BJ (cell line): ENCODE measurements around the gene LOC101059915.

Source experiments
- CTCF ChIA-PET: fragments of 350-600 bp; formaldehyde crosslinking; extraction: SDS; loops from one replicate; lab custom pipeline; 2021; ENCODE audit warnings: antibody characterized with exemption, inconsistent platforms; lab: Yijun Ruan, JAX
- POLR2A ChIA-PET: fragments of 300-600 bp; sonication (Branson Sonifier 250); formaldehyde crosslinking; extraction: SDS; loops from one replicate; lab custom pipeline; 2021; ENCODE audit warnings: antibody characterized with exemption; lab: Charles Lee
- DNase-seq: peaks from one replicate; pipeline ENCODE4 v3.0.0-alpha.2; 2011; ENCODE audit warnings: low read depth
- H3K27me3 ChIP-seq: 2 replicates; pipeline ENCODE4 v1.6.0; 2011; ENCODE audit warnings: low read length; ENCODE audit not compliant: control insufficient read depth, insufficient read depth
- H3K36me3 ChIP-seq: 2 replicates; pipeline ENCODE4 v1.5.1; 2011; ENCODE audit warnings: low read length; ENCODE audit not compliant: control insufficient read depth, insufficient read depth
- H3K4me3 ChIP-seq: 2 replicates; pipeline ENCODE4 v1.5.1; 2011; ENCODE audit warnings: low read depth, mild to moderate bottlenecking, control low read depth, low read length
- CTCF ChIP-seq: IDR thresholded peaks from 2 replicates; pipeline ENCODE4 v1.5.1; 2011; ENCODE audit warnings: low read depth, mild to moderate bottlenecking, control low read depth, inconsistent platforms, low read length, moderate library complexity; ENCODE audit not compliant: insufficient read depth

Gene LOC101059915

GRCh38 chrX:71634366-71634765 is 33.0 kb upstream of the LOC101059915 start:
- POLR2A ChIA-PET = no interaction called here
- Histone ChIP-seq H3K36me3 (no peaks in the 10 kb centered on the region), H3K27me3 (no peaks in the 10 kb centered on the region), H3K4me3 (no peak overlapping the region)
- no peak for TF ChIP-seq CTCF
- CTCF ChIA-PET = interaction anchor here (2.4 kb wide), 1 partner anchor 11 kb away, joined by 6 read pairs; no protein-coding TSS in a partner anchor
- no peak for DNase-seq

- H3K27me3 ChIP-seq = no peaks in the 10 kb centered on the region
- ChIA-PET CTCF (no interaction called here), POLR2A (interaction anchor here (0.7 kb wide), 1 partner anchor 1201 kb away, joined by 3 read pairs; no protein-coding TSS in a partner anchor)
- TF ChIP-seq CTCF = no peak
- H3K36me3 ChIP-seq = no peaks in the 10 kb centered on the region
- H3K4me3 ChIP-seq = no peak overlapping the region
- DNase-seq = no peak
Observed at GRCh38 chrX:71636438-71637252, 30.7 kb upstream of the LOC101059915 start.

- no peaks in the 10 kb centered on the region for H3K36me3 ChIP-seq
- DNase-seq = no peak
- H3K4me3 ChIP-seq = no peak overlapping the region
- TF ChIP-seq CTCF = no peak
- ChIA-PET CTCF (no interaction called here), POLR2A (no interaction called here)
- no peaks in the 10 kb centered on the region for H3K27me3 ChIP-seq
Observed at GRCh38 chrX:71637253-71637618, 30.1 kb upstream of the LOC101059915 start.

GRCh38 chrX:71637848-71638247 is 29.5 kb upstream of the LOC101059915 start:
- Histone ChIP-seq H3K4me3 (no peak overlapping the region), H3K27me3 (no peaks in the 10 kb centered on the region), H3K36me3 (no peaks in the 10 kb centered on the region)
- CTCF ChIA-PET = interaction anchor here (0.8 kb wide), 1 partner anchor 11 kb away, joined by 4 read pairs; no protein-coding TSS in a partner anchor
- DNase-seq = no peak
- TF ChIP-seq CTCF = no peak
- POLR2A ChIA-PET = no interaction called here

GRCh38 chrX:71638409-71638808 is 28.9 kb upstream of the LOC101059915 start:
- Histone ChIP-seq H3K27me3 (no peaks in the 10 kb centered on the region), H3K4me3 (no peak overlapping the region), H3K36me3 (no peaks in the 10 kb centered on the region)
- CTCF ChIA-PET = interaction anchor here (0.8 kb wide), 1 partner anchor 11 kb away, joined by 4 read pairs; no protein-coding TSS in a partner anchor
- no peak for DNase-seq
- POLR2A ChIA-PET = no interaction called here
- TF ChIP-seq CTCF = no peak
